Measurements from ENCODE around the gene LPIN3.

- TF ChIP-seq, protein P1, sequence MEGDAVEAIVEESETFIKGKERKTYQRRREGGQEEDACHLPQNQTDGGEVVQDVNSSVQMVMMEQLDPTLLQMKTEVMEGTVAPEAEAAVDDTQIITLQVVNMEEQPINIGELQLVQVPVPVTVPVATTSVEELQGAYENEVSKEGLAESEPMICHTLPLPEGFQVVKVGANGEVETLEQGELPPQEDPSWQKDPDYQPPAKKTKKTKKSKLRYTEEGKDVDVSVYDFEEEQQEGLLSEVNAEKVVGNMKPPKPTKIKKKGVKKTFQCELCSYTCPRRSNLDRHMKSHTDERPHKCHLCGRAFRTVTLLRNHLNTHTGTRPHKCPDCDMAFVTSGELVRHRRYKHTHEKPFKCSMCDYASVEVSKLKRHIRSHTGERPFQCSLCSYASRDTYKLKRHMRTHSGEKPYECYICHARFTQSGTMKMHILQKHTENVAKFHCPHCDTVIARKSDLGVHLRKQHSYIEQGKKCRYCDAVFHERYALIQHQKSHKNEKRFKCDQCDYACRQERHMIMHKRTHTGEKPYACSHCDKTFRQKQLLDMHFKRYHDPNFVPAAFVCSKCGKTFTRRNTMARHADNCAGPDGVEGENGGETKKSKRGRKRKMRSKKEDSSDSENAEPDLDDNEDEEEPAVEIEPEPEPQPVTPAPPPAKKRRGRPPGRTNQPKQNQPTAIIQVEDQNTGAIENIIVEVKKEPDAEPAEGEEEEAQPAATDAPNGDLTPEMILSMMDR (IDR thresholded peaks at IDR 0.05; ENCODE audit: low read depth, low read length): no peak
- TF ChIP-seq EZH2phosphoT487 (IDR thresholded peaks at IDR 0.05; ENCODE audit: low read depth): no peak
Measured at GRCh38 chr20:41353530-41353929, 12.9 kb downstream of the LPIN3 start.
